ENCODE measurements around the gene ADAMTSL5. TPM values are rescaled to one million over a fixed set of nuclear protein-coding genes. Genes with fewer than 3 reads are reported as not detected.

Gene ADAMTSL5
- total and polyA plus RNA-seq, 9 of the 15 experiments (the other 6 are each of a cell fraction or from before 2014, with no cell fraction given) = 1.0 to 11.6 (median 4.1) TPM

DNA sequence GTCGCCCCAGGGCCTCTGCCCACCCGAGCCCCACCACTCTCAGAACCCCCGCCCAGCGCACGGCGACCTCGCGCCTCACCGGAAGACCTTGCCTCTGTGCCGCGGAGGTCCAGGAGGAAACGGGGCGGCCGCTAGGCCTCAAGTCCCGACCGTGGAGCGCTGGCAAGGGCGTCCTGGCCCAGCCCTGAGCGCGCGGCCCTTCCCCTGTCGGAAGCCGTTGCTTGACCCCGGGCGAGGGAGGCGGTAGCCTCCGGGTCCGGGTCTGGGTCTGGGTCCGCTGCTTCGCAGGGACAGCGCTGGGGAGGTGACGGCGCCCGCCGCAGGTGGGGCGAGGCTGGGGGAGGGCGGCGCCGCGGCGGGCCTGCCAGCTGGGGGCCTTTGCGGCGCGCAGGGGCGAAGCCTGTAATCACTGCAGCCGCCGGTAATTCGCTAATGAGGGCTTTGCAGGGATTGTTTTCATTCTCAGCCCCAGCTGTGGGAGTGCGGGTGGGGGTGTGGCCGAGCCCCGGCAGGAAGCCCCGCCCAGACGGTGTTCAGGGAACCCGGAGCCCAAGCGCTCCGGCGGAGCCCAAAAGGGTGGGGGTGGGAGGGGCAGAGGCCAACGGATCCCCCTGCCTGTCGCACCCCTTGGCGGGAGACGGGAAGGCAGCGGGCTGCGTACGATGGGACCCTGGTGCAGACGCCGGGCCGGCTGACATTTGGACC lies 42.4 kb downstream of the ADAMTSL5 start (continued):
- TF ChIP-seq, protein P1, sequence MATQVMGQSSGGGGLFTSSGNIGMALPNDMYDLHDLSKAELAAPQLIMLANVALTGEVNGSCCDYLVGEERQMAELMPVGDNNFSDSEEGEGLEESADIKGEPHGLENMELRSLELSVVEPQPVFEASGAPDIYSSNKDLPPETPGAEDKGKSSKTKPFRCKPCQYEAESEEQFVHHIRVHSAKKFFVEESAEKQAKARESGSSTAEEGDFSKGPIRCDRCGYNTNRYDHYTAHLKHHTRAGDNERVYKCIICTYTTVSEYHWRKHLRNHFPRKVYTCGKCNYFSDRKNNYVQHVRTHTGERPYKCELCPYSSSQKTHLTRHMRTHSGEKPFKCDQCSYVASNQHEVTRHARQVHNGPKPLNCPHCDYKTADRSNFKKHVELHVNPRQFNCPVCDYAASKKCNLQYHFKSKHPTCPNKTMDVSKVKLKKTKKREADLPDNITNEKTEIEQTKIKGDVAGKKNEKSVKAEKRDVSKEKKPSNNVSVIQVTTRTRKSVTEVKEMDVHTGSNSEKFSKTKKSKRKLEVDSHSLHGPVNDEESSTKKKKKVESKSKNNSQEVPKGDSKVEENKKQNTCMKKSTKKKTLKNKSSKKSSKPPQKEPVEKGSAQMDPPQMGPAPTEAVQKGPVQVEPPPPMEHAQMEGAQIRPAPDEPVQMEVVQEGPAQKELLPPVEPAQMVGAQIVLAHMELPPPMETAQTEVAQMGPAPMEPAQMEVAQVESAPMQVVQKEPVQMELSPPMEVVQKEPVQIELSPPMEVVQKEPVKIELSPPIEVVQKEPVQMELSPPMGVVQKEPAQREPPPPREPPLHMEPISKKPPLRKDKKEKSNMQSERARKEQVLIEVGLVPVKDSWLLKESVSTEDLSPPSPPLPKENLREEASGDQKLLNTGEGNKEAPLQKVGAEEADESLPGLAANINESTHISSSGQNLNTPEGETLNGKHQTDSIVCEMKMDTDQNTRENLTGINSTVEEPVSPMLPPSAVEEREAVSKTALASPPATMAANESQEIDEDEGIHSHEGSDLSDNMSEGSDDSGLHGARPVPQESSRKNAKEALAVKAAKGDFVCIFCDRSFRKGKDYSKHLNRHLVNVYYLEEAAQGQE (IDR thresholded peaks at IDR 0.05; ENCODE audit: borderline replicate concordance) = no peak
- TF ChIP-seq, protein P1 (CRISPR knock-in tag; IDR thresholded peaks at IDR 0.05; ENCODE audit: low read depth) = no peak
- no peak for TF ChIP-seq PRPF4 (IDR thresholded peaks at IDR 0.05; ENCODE audit: insufficient read depth, low read depth, low read length, poor library complexity, severe bottlenecking)
- 0 out of 2 replicates have a peak, but pooled peaks have one; percentile 19 for TF ChIP-seq ZBTB33 (CRISPR knock-in tag; IDR thresholded peaks at IDR 0.05)
- TF ChIP-seq PYGO2 (tag; IDR thresholded peaks at IDR 0.05) = no peak
- TF ChIP-seq POLR2G (IDR thresholded peaks at IDR 0.05; ENCODE audit: low read depth, low read length) = peak; percentile 71
- peak; percentile 88 to 93 for TF ChIP-seq KDM1A (IDR thresholded peaks at IDR 0.05)
- peak; percentile 90 to 92 for TF ChIP-seq RCOR1 (IDR thresholded peaks at IDR 0.05; ENCODE audit: borderline replicate concordance in 1 of 2, low read depth in 2 of 2, low read length in 2 of 2)
